K562 (cell line): ENCODE data around the gene ZNF628. TPM values are rescaled to one million over a fixed set of nuclear protein-coding genes. Genes with fewer than 3 reads are reported as not detected.
A peak's percentile ranks its signal among the peaks of the same experiment; 100 is the strongest.

ENCODE experiments used
- ARID2 ChIP-seq: fragments of 450-650 bp; IDR thresholded peaks from 2 replicates; pipeline ENCODE4 v1.6.1; 2017; ENCODE audit warnings: antibody characterized with exemption, mild to moderate bottlenecking
- BCL6 ChIP-seq: fragments of 250-450 bp; sonication (Bioruptor Pico); IDR thresholded peaks from 2 replicates; pipeline ENCODE4 v1.4.0; 2020
- CHD1 ChIP-seq: fragments of 200-600 bp; sonication (generic); IDR thresholded peaks from one replicate; pipeline ENCODE4 v1.6.1; 2012; ENCODE audit warnings: mild to moderate bottlenecking, moderate library complexity, low read length, inconsistent platforms
- ESRRA ChIP-seq: fragments of 450-650 bp; IDR thresholded peaks from 2 replicates; pipeline ENCODE4 v1.6.1; 2014; ENCODE audit warnings: low read depth, mild to moderate bottlenecking, moderate library complexity, borderline replicate concordance
- FOXA1 ChIP-seq: fragments of 450-650 bp; IDR thresholded peaks from 2 replicates; pipeline ENCODE4 v1.6.1; 2016; ENCODE audit warnings: mild to moderate bottlenecking, borderline replicate concordance
- ILK ChIP-seq: fragments of 450-650 bp; IDR thresholded peaks from 2 replicates; pipeline ENCODE4 v1.6.1; 2016; ENCODE audit warnings: missing genetic modification characterization, low read depth, mild to moderate bottlenecking, missing compliant biosample characterization, moderate library complexity, borderline replicate concordance
- KAT7 ChIP-seq: sonication (generic); formaldehyde crosslinking; IDR thresholded peaks from 2 replicates; pipeline ENCODE4 v1.8.0; 2022; ENCODE audit warnings: missing genetic modification reagents, mild to moderate bottlenecking, borderline replicate concordance
- MBD2 ChIP-seq: sonication (generic); IDR thresholded peaks from 2 replicates; pipeline ENCODE4 v1.6.1; 2016; ENCODE audit warnings: low read depth, borderline replicate concordance
- SP2 ChIP-seq: IDR thresholded peaks from 2 replicates; pipeline ENCODE4 v1.6.1; 2011; ENCODE audit warnings: mild to moderate bottlenecking, low read depth, low read length, moderate library complexity; ENCODE audit not compliant: poor library complexity, severe bottlenecking; ENCODE audit errors: extremely low read depth
- TAF9B ChIP-seq: fragments of 450-650 bp; IDR thresholded peaks from 2 replicates; pipeline ENCODE4 v1.6.1; 2018; ENCODE audit warnings: mild to moderate bottlenecking; ENCODE audit not compliant: partially characterized antibody
- UBTF ChIP-seq, 2 experiments: IDR thresholded peaks; 2 replicates each; pipeline ENCODE4 v1.6.1; 2012; ENCODE audit warnings: improper control_type of control experiment in 2 of 2, low read depth in 2 of 2, low read length in 2 of 2, borderline replicate concordance in 1 of 2
- ZNF23 ChIP-seq: fragments of 250-450 bp; sonication (Bioruptor Pico); IDR thresholded peaks from 2 replicates; pipeline ENCODE4 v1.4.0; 2020; ENCODE audit warnings: mild to moderate bottlenecking
- ZNF311 ChIP-seq: fragments of 250-450 bp; sonication (Bioruptor Pico); IDR thresholded peaks from 2 replicates; pipeline ENCODE4 v1.4.0; 2020; ENCODE audit warnings: mild to moderate bottlenecking, moderate library complexity
- ZNF707 ChIP-seq: fragments of 250-450 bp; sonication (Bioruptor Pico); conservative IDR thresholded peaks from 2 replicates; pipeline ENCODE4 v1.8.0; 2022; ENCODE audit warnings: inconsistent platforms, mild to moderate bottlenecking, moderate library complexity
- ZNF764 ChIP-seq: fragments of 250-450 bp; sonication (Bioruptor Pico); IDR thresholded peaks from 2 replicates; pipeline ENCODE4 v1.4.0; 2020; ENCODE audit warnings: low read depth, mild to moderate bottlenecking, moderate library complexity
- ZZZ3 ChIP-seq: fragments of 450-650 bp; IDR thresholded peaks from 2 replicates; pipeline ENCODE4 v1.6.1; 2016; ENCODE audit warnings: antibody characterized with exemption, mild to moderate bottlenecking, moderate library complexity
- polyA plus RNA-seq, 8 experiments: library from polyadenylated mRNA; depleted of rRNA in 4 of 8; stranded (reverse) in 5 of 8; unstranded in 3 of 8; fragments of >200 nt; fragmentation: Nextera tagmentation in 2 of 8; fragmentation: Illumina TruSeq in 1 of 8; extraction: Ambion mirVana in 2 of 8; extraction: Trizol in 1 of 8; gene quantifications; 2 replicates each; pipeline versions ENCODE4 v1.2.1 to v1.2.3, GENCODE V29; 2011 to 2014; ENCODE audit warnings: inconsistent platforms in 1 of 8, missing spikeins in 1 of 8
- total RNA-seq, 7 experiments: library from RNA; depleted of rRNA in 6 of 7; stranded (reverse); fragments of >200 nt in 6 of 7; fragmentation: Illumina TruSeq in 2 of 7; extraction: Trizol in 2 of 7; gene quantifications; 2 replicates each; pipeline versions ENCODE4 v1.2.1 to v1.2.3, GENCODE V29; 2011 to 2021; ENCODE audit warnings: low replicate concordance in 1 of 7
- TF ChIP-seq, protein P1 (sequence below): fragments of 450-650 bp; IDR thresholded peaks from 2 replicates; pipeline ENCODE4 v1.6.1; 2014; ENCODE audit warnings: low read depth, mild to moderate bottlenecking, moderate library complexity, borderline replicate concordance
- TF ChIP-seq, protein P2 (sequence below): fragments of 450-650 bp; IDR thresholded peaks from 2 replicates; pipeline ENCODE4 v1.6.1; 2018; ENCODE audit not compliant: partially characterized antibody
- TF ChIP-seq, protein P3 (sequence below): fragments of 450-650 bp; conservative IDR thresholded peaks from 2 replicates; pipeline ENCODE4 v1.6.1; 2016; ENCODE audit warnings: missing genetic modification characterization, low read depth, mild to moderate bottlenecking, control low read depth, missing compliant biosample characterization

Gene ZNF628
- total and polyA plus RNA-seq, 9 of the 15 experiments (the other 6 are each of a cell fraction or from before 2014, with no cell fraction given) = 0.13 to 13.6 (median 2.2) TPM; not detected in 3

DNA sequence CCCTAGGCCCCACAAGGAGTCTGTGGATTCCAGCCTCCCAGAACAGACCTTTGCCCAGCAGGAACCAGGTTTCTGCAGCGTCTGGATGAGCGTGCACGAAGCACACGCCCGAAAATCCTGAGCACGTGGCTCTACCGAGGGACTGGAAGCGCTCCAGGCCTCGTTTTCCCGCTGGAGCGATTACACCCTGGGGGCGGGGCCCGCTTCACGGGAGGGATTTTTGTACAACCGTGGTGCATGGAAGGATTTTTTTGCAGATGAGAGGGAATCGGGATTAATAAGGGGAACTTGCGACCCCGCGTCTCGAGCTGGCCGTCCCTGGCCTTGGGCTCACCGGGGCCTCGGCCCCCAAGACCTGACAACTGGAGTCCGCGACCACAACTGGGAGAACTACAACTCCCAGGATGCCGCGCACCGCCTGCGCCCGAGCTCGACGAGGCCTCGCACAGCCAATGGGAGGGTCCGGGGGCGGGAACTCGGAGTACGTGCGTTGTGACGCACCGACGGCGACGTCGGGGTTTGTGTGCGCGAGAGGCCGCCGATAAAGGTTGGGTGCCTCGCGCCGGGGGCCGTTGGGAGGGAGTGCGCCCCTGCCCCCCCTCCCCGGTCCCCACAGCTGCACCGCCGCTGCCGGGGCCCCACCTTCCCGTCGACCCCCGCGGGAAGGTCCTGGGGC is at the start of gene ZNF628 (continued):
- TF ChIP-seq ARID2 = no peak
- TF ChIP-seq, protein P1, sequence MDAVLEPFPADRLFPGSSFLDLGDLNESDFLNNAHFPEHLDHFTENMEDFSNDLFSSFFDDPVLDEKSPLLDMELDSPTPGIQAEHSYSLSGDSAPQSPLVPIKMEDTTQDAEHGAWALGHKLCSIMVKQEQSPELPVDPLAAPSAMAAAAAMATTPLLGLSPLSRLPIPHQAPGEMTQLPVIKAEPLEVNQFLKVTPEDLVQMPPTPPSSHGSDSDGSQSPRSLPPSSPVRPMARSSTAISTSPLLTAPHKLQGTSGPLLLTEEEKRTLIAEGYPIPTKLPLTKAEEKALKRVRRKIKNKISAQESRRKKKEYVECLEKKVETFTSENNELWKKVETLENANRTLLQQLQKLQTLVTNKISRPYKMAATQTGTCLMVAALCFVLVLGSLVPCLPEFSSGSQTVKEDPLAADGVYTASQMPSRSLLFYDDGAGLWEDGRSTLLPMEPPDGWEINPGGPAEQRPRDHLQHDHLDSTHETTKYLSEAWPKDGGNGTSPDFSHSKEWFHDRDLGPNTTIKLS = peak; percentile 92
- no peak for TF ChIP-seq ZZZ3
- TF ChIP-seq UBTF (IDR thresholded peaks at IDR 0.05; ENCODE audit: borderline replicate concordance in 1 of 2, low read depth in 2 of 2, low read length in 2 of 2) = no peak
- TF ChIP-seq, protein P2, sequence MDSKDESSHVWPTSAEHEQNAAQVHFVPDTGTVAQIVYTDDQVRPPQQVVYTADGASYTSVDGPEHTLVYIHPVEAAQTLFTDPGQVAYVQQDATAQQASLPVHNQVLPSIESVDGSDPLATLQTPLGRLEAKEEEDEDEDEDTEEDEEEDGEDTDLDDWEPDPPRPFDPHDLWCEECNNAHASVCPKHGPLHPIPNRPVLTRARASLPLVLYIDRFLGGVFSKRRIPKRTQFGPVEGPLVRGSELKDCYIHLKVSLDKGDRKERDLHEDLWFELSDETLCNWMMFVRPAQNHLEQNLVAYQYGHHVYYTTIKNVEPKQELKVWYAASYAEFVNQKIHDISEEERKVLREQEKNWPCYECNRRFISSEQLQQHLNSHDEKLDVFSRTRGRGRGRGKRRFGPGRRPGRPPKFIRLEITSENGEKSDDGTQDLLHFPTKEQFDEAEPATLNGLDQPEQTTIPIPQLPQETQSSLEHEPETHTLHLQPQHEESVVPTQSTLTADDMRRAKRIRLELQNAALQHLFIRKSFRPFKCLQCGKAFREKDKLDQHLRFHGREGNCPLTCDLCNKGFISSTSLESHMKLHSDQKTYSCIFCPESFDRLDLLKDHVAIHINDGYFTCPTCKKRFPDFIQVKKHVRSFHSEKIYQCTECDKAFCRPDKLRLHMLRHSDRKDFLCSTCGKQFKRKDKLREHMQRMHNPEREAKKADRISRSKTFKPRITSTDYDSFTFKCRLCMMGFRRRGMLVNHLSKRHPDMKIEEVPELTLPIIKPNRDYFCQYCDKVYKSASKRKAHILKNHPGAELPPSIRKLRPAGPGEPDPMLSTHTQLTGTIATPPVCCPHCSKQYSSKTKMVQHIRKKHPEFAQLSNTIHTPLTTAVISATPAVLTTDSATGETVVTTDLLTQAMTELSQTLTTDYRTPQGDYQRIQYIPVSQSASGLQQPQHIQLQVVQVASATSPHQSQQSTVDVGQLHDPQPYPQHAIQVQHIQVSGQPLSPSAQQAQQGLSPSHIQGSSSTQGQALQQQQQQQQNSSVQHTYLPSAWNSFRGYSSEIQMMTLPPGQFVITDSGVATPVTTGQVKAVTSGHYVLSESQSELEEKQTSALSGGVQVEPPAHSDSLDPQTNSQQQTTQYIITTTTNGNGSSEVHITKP = no peak
- TF ChIP-seq ZNF764 = no peak
- no peak for TF ChIP-seq ILK (tag)
- TF ChIP-seq ESRRA = peak; percentile 49; the same call in 1 of the 2 replicates
- peak; percentile 53 for TF ChIP-seq SP2
- TF ChIP-seq BCL6 (CRISPR knock-in tag) = no peak
- no peak for TF ChIP-seq FOXA1
- TF ChIP-seq CHD1 = no peak
- TF ChIP-seq KAT7 (CRISPR knock-in tag) = peak; percentile 96; the same call in 1 of the 2 replicates
- TF ChIP-seq ZNF23 (CRISPR knock-in tag) = no peak
- peak; percentile 96 for TF ChIP-seq MBD2
- TF ChIP-seq, protein P3, sequence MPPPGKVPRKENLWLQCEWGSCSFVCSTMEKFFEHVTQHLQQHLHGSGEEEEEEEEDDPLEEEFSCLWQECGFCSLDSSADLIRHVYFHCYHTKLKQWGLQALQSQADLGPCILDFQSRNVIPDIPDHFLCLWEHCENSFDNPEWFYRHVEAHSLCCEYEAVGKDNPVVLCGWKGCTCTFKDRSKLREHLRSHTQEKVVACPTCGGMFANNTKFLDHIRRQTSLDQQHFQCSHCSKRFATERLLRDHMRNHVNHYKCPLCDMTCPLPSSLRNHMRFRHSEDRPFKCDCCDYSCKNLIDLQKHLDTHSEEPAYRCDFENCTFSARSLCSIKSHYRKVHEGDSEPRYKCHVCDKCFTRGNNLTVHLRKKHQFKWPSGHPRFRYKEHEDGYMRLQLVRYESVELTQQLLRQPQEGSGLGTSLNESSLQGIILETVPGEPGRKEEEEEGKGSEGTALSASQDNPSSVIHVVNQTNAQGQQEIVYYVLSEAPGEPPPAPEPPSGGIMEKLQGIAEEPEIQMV (tag) = no peak
- TF ChIP-seq ZNF311 (CRISPR knock-in tag) = no peak
- no peak for TF ChIP-seq TAF9B
- no peak for TF ChIP-seq ZNF707
